K562 (cell line): ENCODE measurements around the gene ADM. TPM values are rescaled to one million over a fixed set of nuclear protein-coding genes. Genes with fewer than 3 reads are reported as not detected.

Experiments
- C11orf30 ChIP-seq: fragments of 450-650 bp; IDR thresholded peaks from 2 replicates; pipeline ENCODE4 v1.6.1; 2016; ENCODE audit warnings: low read depth, mild to moderate bottlenecking
- E2F5 ChIP-seq: sonication (generic); formaldehyde crosslinking; IDR thresholded peaks from 2 replicates; pipeline ENCODE4 v1.8.0; 2022; ENCODE audit warnings: mild to moderate bottlenecking, missing genetic modification reagents
- FOXO4 ChIP-seq: fragments of 450-650 bp; formaldehyde crosslinking; IDR thresholded peaks from 2 replicates; pipeline ENCODE4 v1.4.0; 2020; ENCODE audit warnings: mild to moderate bottlenecking, moderate library complexity
- HMBOX1 ChIP-seq: sonication (generic); IDR thresholded peaks from 2 replicates; pipeline ENCODE4 v1.6.1; 2016
- JUN ChIP-seq, 2 experiments: sonication (generic) in 1 of 2; formaldehyde crosslinking in 1 of 2; IDR thresholded peaks; 2 replicates each; pipeline versions ENCODE4 v1.6.1 to v1.8.0; 2012 to 2022; ENCODE audit warnings: borderline replicate concordance in 2 of 2, mild to moderate bottlenecking in 2 of 2, improper control_type of control experiment in 1 of 2, low read depth in 1 of 2, low read length in 1 of 2, missing genetic modification reagents in 1 of 2
- RFX5 ChIP-seq: IDR thresholded peaks from 2 replicates; pipeline ENCODE4 v1.6.1; 2011; ENCODE audit warnings: low read depth, mild to moderate bottlenecking, improper control_type of control experiment, low read length
- SIN3B ChIP-seq: fragments of 450-650 bp; IDR thresholded peaks from 2 replicates; pipeline ENCODE4 v1.6.1; 2017; ENCODE audit warnings: low read depth, mild to moderate bottlenecking, moderate library complexity
- SIX5 ChIP-seq, 2 experiments: IDR thresholded peaks; 2 replicates each; pipeline ENCODE4 v1.6.1; 2011; ENCODE audit warnings: low read length in 2 of 2, borderline replicate concordance in 1 of 2, low read depth in 1 of 2, mild to moderate bottlenecking in 1 of 2, moderate library complexity in 1 of 2; ENCODE audit not compliant: insufficient read depth in 1 of 2
- TCF3 ChIP-seq: sonication (generic); formaldehyde crosslinking; IDR thresholded peaks from 2 replicates; pipeline ENCODE4 v1.4.0; 2020; ENCODE audit warnings: mild to moderate bottlenecking, missing genetic modification reagents
- TRIM28 ChIP-seq: fragments of 450-650 bp; IDR thresholded peaks from 2 replicates; pipeline ENCODE4 v1.6.1; 2017
- VEZF1 ChIP-seq: fragments of 200-800 bp; sonication (Bioruptor generic); IDR thresholded peaks from 2 replicates; pipeline ENCODE4 v1.6.1; 2017; ENCODE audit warnings: missing genetic modification characterization, missing compliant biosample characterization
- ZKSCAN8 ChIP-seq: fragments of 200-800 bp; sonication (Bioruptor generic); IDR thresholded peaks from 2 replicates; pipeline ENCODE4 v1.6.1; 2016; ENCODE audit warnings: missing genetic modification characterization, missing compliant biosample characterization
- ZNF318 ChIP-seq, 2 experiments: fragments of 450-650 bp; IDR thresholded peaks; 2 replicates each; pipeline ENCODE4 v1.6.1; 2016; ENCODE audit warnings: mild to moderate bottlenecking in 2 of 2, borderline replicate concordance in 1 of 2, low read depth in 1 of 2, moderate library complexity in 1 of 2
- ZNF408 ChIP-seq: fragments of 250-450 bp; sonication (Bioruptor Pico); IDR thresholded peaks from 2 replicates; pipeline ENCODE4 v1.4.0; 2020; ENCODE audit warnings: low read depth, mild to moderate bottlenecking, moderate library complexity
- polyA plus RNA-seq, 8 experiments: library from polyadenylated mRNA; depleted of rRNA in 4 of 8; stranded (reverse) in 5 of 8; unstranded in 3 of 8; fragments of >200 nt; fragmentation: Nextera tagmentation in 2 of 8; fragmentation: Illumina TruSeq in 1 of 8; extraction: Ambion mirVana in 2 of 8; extraction: Trizol in 1 of 8; gene quantifications; 2 replicates each; pipeline versions ENCODE4 v1.2.1 to v1.2.3, GENCODE V29; 2011 to 2014; ENCODE audit warnings: inconsistent platforms in 1 of 8, missing spikeins in 1 of 8
- total RNA-seq, 7 experiments: library from RNA; depleted of rRNA in 6 of 7; stranded (reverse); fragments of >200 nt in 6 of 7; fragmentation: Illumina TruSeq in 2 of 7; extraction: Trizol in 2 of 7; gene quantifications; 2 replicates each; pipeline versions ENCODE4 v1.2.1 to v1.2.3, GENCODE V29; 2011 to 2021; ENCODE audit warnings: low replicate concordance in 1 of 7

ADM gene
- total and polyA plus RNA-seq, 9 of the 15 experiments (the other 6 are each of a cell fraction or from before 2014, with no cell fraction given) = 0.23 to 0.49 (median 0.32) TPM; not detected in 6

GRCh38 chr11:10327254-10327653 lies 22.4 kb downstream of the ADM start (continued):
- peak in 1 of 2 experiments; percentile 60; a peak in 2 of 4 replicates for TF ChIP-seq ZNF318 (IDR thresholded peaks at IDR 0.05; ENCODE audit: borderline replicate concordance in 1 of 2, low read depth in 1 of 2)
- TF ChIP-seq HMBOX1 = no peak
- no peak for TF ChIP-seq RFX5
- TF ChIP-seq SIX5 (IDR thresholded peaks at IDR 0.05; ENCODE audit: borderline replicate concordance in 1 of 2, insufficient read depth in 1 of 2, low read depth in 1 of 2, low read length in 2 of 2) = no peak
- 0 out of 2 replicates have a peak, but pooled peaks have one; percentile 51 for TF ChIP-seq TRIM28
- TF ChIP-seq JUN (IDR thresholded peaks at IDR 0.05; ENCODE audit: borderline replicate concordance, low read depth, low read length) = no peak
- no peak for TF ChIP-seq JUN (CRISPR knock-in tag; IDR thresholded peaks at IDR 0.05; ENCODE audit: borderline replicate concordance)
- no peak for TF ChIP-seq FOXO4 (CRISPR knock-in tag)
- no peak for TF ChIP-seq ZKSCAN8 (CRISPR knock-in tag)
- peak; percentile 36; the same call in 1 of the 2 replicates for TF ChIP-seq TCF3 (CRISPR knock-in tag)
- TF ChIP-seq C11orf30 = peak; percentile 81
- no peak for TF ChIP-seq VEZF1 (CRISPR knock-in tag)
- no peak for TF ChIP-seq ZNF408 (CRISPR knock-in tag)
- no peak for TF ChIP-seq SIN3B
- no peak for TF ChIP-seq E2F5 (CRISPR knock-in tag)
